ENCODE results near the gene WASF3. TPM values are rescaled to one million over a fixed set of nuclear protein-coding genes. Genes with fewer than 3 reads are reported as not detected.

The WASF3 gene
- total and polyA plus RNA-seq, 4 donors, result 0.82 to 4.9 (median 2.3) TPM

- H3K27me3 ChIP-seq (ENCODE audit: control insufficient read depth in 4 of 4, insufficient read depth in 4 of 4, low read length in 3 of 4), result no peaks in the 10 kb centered on the region
- H3K4me1 ChIP-seq (ENCODE audit: control insufficient read depth in 4 of 4, insufficient read depth in 4 of 4, low read length in 3 of 4), result no peaks in the 10 kb centered on the region
- no peaks in the 10 kb centered on the region for H3K36me3 ChIP-seq (ENCODE audit: control insufficient read depth in 4 of 4, insufficient read depth in 3 of 4, low read depth in 1 of 4, low read length in 3 of 4)
- H3K9ac ChIP-seq (ENCODE audit: low read depth in 1 of 2, low read length in 2 of 2), result no peak overlapping the region
- H3K27ac ChIP-seq (ENCODE audit: low read depth in 1 of 2, low read length in 2 of 2), result no peak overlapping the region
- DNase-seq (ENCODE audit: low spot score), result no peak
- WGBS, result 95% methylated on average over 1 of the region's 1 CpG
- no peak overlapping the region for H3K4me3 ChIP-seq (ENCODE audit: low read depth in 1 of 3, low read length in 3 of 3)
- no peaks in the 10 kb centered on the region for H3K9me3 ChIP-seq (ENCODE audit: control insufficient read depth in 4 of 4, low read length in 3 of 4)
- TF ChIP-seq CTCF (IDR thresholded peaks at IDR 0.05; ENCODE audit: low read depth, low read length, missing input control) (no peak), ATF3 (IDR thresholded peaks at IDR 0.05) (no peak), REST (IDR thresholded peaks at IDR 0.05) (no peak), EGR1 (IDR thresholded peaks at IDR 0.05; ENCODE audit: low read depth in 2 of 2) (no peak), RXRA (IDR thresholded peaks at IDR 0.05) (no peak), JUND (IDR thresholded peaks at IDR 0.05) (no peak), MAX (IDR thresholded peaks at IDR 0.05) (no peak), ZBTB33 (IDR thresholded peaks at IDR 0.05) (no peak), NR2F2 (IDR thresholded peaks at IDR 0.05) (no peak), FOXA1 (IDR thresholded peaks at IDR 0.05) (no peak), SP1 (IDR thresholded peaks at IDR 0.05) (no peak), GABPA (IDR thresholded peaks at IDR 0.05 in 1 of 2, conservative IDR thresholded peaks at IDR 0.05 in 1 of 2) (no peak), HNF4G (IDR thresholded peaks at IDR 0.05) (no peak), RAD21 (IDR thresholded peaks at IDR 0.05) (no peak), YY1 (IDR thresholded peaks at IDR 0.05) (no peak), FOXA2 (IDR thresholded peaks at IDR 0.05) (no peak), TAF1 (conservative IDR thresholded peaks at IDR 0.05) (no peak), HNF4A (conservative IDR thresholded peaks at IDR 0.05) (no peak)
These were observed 22.1 kb downstream of the WASF3 start for GRCh38 chr13:26579580-26579979.
